ENCODE results near the gene C19orf38. TPM values are rescaled to one million over a fixed set of nuclear protein-coding genes. Genes with fewer than 3 reads are reported as not detected.
"Not testable (repeated sequence)": the region's sequence is repeated elsewhere in the genome, so short reads cannot be mapped to it uniquely, and the experiment has no call there.

C19orf38 gene
- total and polyA plus RNA-seq, 4 experiments from 2014 or later, result 0.21 to 0.49 (median 0.36) TPM; not detected in 1

DNA sequence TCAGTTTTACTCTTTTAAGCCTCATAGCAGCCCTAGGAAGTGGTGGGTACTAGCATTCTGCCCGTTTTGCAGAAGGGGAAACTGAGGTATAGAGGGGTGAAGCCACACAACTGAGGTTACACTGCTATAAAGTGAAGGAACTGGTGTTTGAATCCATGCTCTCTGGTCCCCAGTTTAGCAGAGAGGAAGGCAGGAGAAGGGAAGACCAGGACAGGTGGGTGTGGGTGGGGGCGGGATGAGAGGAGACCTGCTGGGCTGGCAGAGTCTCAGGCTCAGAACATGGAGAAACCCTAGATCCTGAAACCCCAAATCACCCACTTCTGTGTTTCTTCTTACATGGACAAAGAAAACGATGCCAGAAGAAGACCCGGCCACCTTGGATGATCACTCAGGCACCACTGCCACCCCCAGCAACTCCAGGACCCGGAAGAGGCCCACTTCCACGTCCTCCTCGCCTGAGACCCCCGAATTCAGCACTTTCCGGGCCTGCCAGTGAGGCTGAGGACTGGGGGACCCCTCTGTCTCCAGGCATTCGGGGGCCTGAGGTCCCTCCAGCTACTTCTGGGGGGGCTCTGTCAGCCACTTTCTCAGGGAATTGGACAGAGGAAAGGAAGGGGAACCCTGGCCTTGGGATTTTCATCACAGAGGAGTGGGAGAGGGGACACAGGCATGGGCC is 20.8 kb downstream of the C19orf38 start:
- DNase-seq, result no peak
- Histone ChIP-seq H3K27me3 (ENCODE audit: insufficient read depth, low read length) (no peaks in the 10 kb centered on the region), H3K27ac (ENCODE audit: low read depth, low read length) (no peak overlapping the region), H3K9me3 (ENCODE audit: control insufficient read depth in 1 of 2, low read length in 2 of 2) (no peaks in the 10 kb centered on the region), H3K4me1 (ENCODE audit: insufficient read depth, low read length) (peaks cover 27% of the 10 kb centered on the region), H3K36me3 (ENCODE audit: insufficient read depth, low read length) (no peaks in the 10 kb centered on the region), H3K4me3 (ENCODE audit: low read length in 2 of 2) (no peak overlapping the region)
- H3K27me3 Mint-ChIP-seq, result no peaks in the 10 kb centered on the region
- peak overlapping the region in 3 of 8 donors; percentile 11 to 35 (median 25) for H3K4me3 Mint-ChIP-seq
- peaks cover 0 to 4% of the 10 kb centered on the region in 2 donors for H3K36me3 Mint-ChIP-seq
- H3K4me1 Mint-ChIP-seq, result peaks cover 13 to 31% (median 22%) of the 10 kb centered on the region in 4 donors
- peaks cover 0 to 7% (median 0%) of the 10 kb centered on the region in 8 donors for H3K9me3 Mint-ChIP-seq
- CTCF ChIA-PET (ENCODE audit: partially characterized antibody), result no interaction called here
- no peak overlapping the region for H3K27ac Mint-ChIP-seq
- intact Hi-C loops (cut with micrococcal nuclease), result no loop called here
- POLR2A ChIA-PET (ENCODE audit: partially characterized antibody), result interaction anchor here (3.6 kb wide), 1 partner anchor 151 kb away, joined by 15 read pairs; the partner anchor contains the start of gene DNM2

- H3K27me3 Mint-ChIP-seq; H3K9me3 ChIP-seq (ENCODE audit: control insufficient read depth in 1 of 2, low read length in 2 of 2); H3K27me3 ChIP-seq (ENCODE audit: insufficient read depth, low read length); H3K27ac ChIP-seq (ENCODE audit: low read depth, low read length); H3K9me3 Mint-ChIP-seq; CTCF ChIA-PET (ENCODE audit: partially characterized antibody); H3K4me3 ChIP-seq (ENCODE audit: low read length in 2 of 2); H3K36me3 Mint-ChIP-seq; H3K36me3 ChIP-seq (ENCODE audit: insufficient read depth, low read length): not testable (repeated sequence)
- Mint-ChIP-seq H3K4me1 (peaks cover 8 to 24% (median 15%) of the 10 kb centered on the region in 4 donors), H3K4me3 (peak overlapping the region in 4 of 8 donors; percentile 24 to 64 (median 44)), H3K27ac (peak overlapping the region in 3 of 7 donors; percentile 86 to 96 (median 88))
- peaks cover 20% of the 10 kb centered on the region for H3K4me1 ChIP-seq (ENCODE audit: insufficient read depth, low read length)
- POLR2A ChIA-PET (ENCODE audit: partially characterized antibody), result interaction anchor here (0.8 to 3.6 kb wide), 3 partner anchors 33 to 217 kb away, joined by 3 to 15 read pairs (median 11); partner anchors contain the start of genes DNM2 and TMED1
- peak in 1 of 5 donors; percentile 51 for DNase-seq
- intact Hi-C loops (cut with micrococcal nuclease), result loop anchor here (5.0 kb wide), 1 partner anchor 303 kb away; the partner anchor contains the start of genes CDKN2D and KRI1
Observed at GRCh38 chr19:10869872-10870311, 21.7 kb downstream of the C19orf38 start.

DNA sequence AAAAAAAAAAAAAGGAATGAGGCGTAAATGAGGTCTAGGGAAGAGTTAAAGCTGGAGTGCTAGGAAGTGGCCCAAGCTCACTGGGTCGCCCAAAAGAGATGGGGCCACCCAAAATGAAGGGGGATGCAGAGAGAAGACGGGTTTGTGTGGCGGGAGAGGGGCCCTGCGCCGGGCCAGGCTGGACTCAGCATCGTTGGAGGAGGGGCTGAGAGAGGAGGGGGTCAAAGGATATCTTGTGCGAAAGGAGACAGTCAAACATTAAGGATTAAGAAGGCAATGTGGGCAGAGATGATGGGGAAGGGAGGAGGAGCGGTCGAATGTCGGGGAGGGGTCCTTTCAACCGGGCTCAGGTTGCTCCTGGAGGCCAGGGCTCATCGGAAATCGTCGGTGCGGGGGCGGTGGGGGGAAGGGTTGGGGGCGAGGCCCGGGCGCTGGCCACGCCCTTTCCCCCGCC is 22.3 kb downstream of the C19orf38 start:
- H3K4me3 ChIP-seq (ENCODE audit: low read length in 2 of 2), result peak overlapping the region in 1 of 2 donors; percentile 53
- H3K27ac ChIP-seq (ENCODE audit: low read depth, low read length), result peak overlapping the region; percentile 55
- Mint-ChIP-seq H3K9me3 (peaks cover 0 to 7% (median 0%) of the 10 kb centered on the region in 8 donors), H3K4me1 (peaks cover 8 to 24% (median 16%) of the 10 kb centered on the region in 4 donors), H3K4me3 (peak overlapping the region; percentile 70 to 84 (median 81)), H3K36me3 (peaks cover 0 to 4% of the 10 kb centered on the region in 2 donors), H3K27me3 (no peaks in the 10 kb centered on the region), H3K27ac (peak overlapping the region; percentile 60 to 96 (median 88))
- POLR2A ChIA-PET (ENCODE audit: partially characterized antibody), result interaction anchor here (0.8 to 3.6 kb wide), 6 partner anchors 34 to 304 kb away, joined by 3 to 15 read pairs (median 4); partner anchors contain the start of genes DNM2 and TMED1
- H3K27me3 ChIP-seq (ENCODE audit: insufficient read depth, low read length), result no peaks in the 10 kb centered on the region
- CTCF ChIA-PET (ENCODE audit: partially characterized antibody), result interaction anchor here (0.6 to 2.5 kb wide), 2 partner anchors 10 to 35 kb away, joined by 3 to 9 read pairs; partner anchors contain the start of gene TMED1
- no peak for DNase-seq
- no peaks in the 10 kb centered on the region for H3K36me3 ChIP-seq (ENCODE audit: insufficient read depth, low read length)
- peaks cover 20% of the 10 kb centered on the region for H3K4me1 ChIP-seq (ENCODE audit: insufficient read depth, low read length)
- no peaks in the 10 kb centered on the region for H3K9me3 ChIP-seq (ENCODE audit: control insufficient read depth in 1 of 2, low read length in 2 of 2)
- intact Hi-C loops (cut with micrococcal nuclease), result loop anchor here (5.0 kb wide), 1 partner anchor 303 kb away; the partner anchor contains the start of genes CDKN2D and KRI1

GRCh38 chr19:10870955-10871603 is 22.9 kb downstream of the C19orf38 start, which contains the start of gene CARM1:
CARM1 (plus strand) TSS chr19:10871553; CDS start chr19:10871703, 150 bp downstream.
- ChIA-PET POLR2A (ENCODE audit: partially characterized antibody) (interaction anchor here (1.0 to 3.6 kb wide), 5 partner anchors 35 to 305 kb away, joined by 3 to 15 read pairs (median 4); partner anchors contain the start of genes DNM2 and TMED1), CTCF (ENCODE audit: partially characterized antibody) (interaction anchor here (0.6 to 2.5 kb wide), 2 partner anchors 10 to 35 kb away, joined by 3 to 9 read pairs; partner anchors contain the start of gene TMED1)
- Histone ChIP-seq H3K4me1 (ENCODE audit: insufficient read depth, low read length) (peaks cover 20% of the 10 kb centered on the region), H3K9me3 (ENCODE audit: control insufficient read depth in 1 of 2, low read length in 2 of 2) (no peaks in the 10 kb centered on the region), H3K4me3 (ENCODE audit: low read length in 2 of 2) (peak within 1 kb of the TSS; percentile 47 to 55), H3K27me3 (ENCODE audit: insufficient read depth, low read length) (no peaks in the 10 kb centered on the region), H3K36me3 (ENCODE audit: insufficient read depth, low read length) (no peaks in the 10 kb centered on the region), H3K27ac (ENCODE audit: low read depth, low read length) (peak within 1 kb of the TSS; percentile 55)
- Mint-ChIP-seq H3K4me1 (peaks cover 8 to 24% (median 16%) of the 10 kb centered on the region in 4 donors), H3K27me3 (no peaks in the 10 kb centered on the region), H3K4me3 (peak within 1 kb of the TSS; percentile 81 to 94 (median 86)), H3K9me3 (peaks cover 0 to 7% (median 0%) of the 10 kb centered on the region in 8 donors), H3K27ac (peak within 1 kb of the TSS; percentile 76 to 96 (median 92)), H3K36me3 (peaks cover 0 to 4% of the 10 kb centered on the region in 2 donors)
- intact Hi-C loops (cut with micrococcal nuclease), result loop anchor here (1.0 to 5.0 kb wide), 6 partner anchors 35 to 304 kb away; partner anchors contain the start of genes CDKN2D, ILF3, KRI1 and TIMM29
- DNase-seq, result peak; percentile 99 to 100 (median 99)

DNA sequence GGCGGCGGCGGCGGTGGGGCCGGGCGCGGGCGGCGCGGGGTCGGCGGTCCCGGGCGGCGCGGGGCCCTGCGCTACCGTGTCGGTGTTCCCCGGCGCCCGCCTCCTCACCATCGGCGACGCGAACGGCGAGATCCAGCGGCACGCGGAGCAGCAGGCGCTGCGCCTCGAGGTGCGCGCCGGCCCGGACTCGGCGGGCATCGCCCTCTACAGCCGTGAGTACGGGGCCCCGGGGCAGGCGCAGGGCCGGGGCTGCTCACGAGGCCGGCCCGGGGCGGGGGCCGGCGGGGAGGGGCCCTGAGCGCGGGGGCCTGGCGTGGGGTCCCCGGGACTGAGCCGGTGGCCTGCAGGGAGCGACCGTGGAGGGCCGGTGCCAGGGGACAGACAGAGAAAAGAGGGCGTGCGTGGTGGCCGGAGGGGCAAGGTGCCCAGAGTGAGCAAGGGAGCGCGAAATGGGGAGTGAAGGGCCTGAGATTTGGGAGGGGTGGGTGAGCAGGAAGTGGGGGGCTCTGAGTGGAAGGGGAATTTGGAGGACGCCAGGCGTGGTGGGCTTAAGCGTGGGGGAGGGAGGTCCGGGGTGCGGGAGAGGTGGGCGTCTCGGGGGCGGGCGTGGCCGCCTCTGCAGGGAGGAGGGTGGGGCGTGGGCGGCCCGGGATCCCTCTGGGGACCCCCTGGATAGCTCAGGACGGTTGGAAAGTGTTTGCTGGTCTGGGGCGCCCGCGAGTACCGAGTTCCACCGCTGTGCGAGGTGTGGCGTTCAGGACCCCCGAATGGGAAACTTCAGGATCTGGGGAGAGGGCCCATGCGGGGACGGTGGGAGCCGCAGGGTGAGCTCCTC is 23.7 kb downstream of the C19orf38 start:
- peak overlapping the region; percentile 81 to 94 (median 86) for H3K4me3 Mint-ChIP-seq
- peak overlapping the region; percentile 47 to 55 for H3K4me3 ChIP-seq (ENCODE audit: low read length in 2 of 2)
- peaks cover 8 to 28% (median 17%) of the 10 kb centered on the region in 4 donors for H3K4me1 Mint-ChIP-seq
- no peaks in the 10 kb centered on the region for H3K27me3 Mint-ChIP-seq
- no peaks in the 10 kb centered on the region for H3K9me3 ChIP-seq (ENCODE audit: control insufficient read depth in 1 of 2, low read length in 2 of 2)
- peaks cover 0 to 7% (median 0%) of the 10 kb centered on the region in 8 donors for H3K9me3 Mint-ChIP-seq
- POLR2A ChIA-PET (ENCODE audit: partially characterized antibody), result interaction anchor here (0.5 to 3.6 kb wide), 9 partner anchors 9 to 305 kb away, joined by 3 to 15 read pairs (median 3); partner anchors contain the start of genes DNM2 and TMED1
- peaks cover 0 to 4% of the 10 kb centered on the region in 2 donors for H3K36me3 Mint-ChIP-seq
- CTCF ChIA-PET (ENCODE audit: partially characterized antibody), result interaction anchor here (0.6 to 6.5 kb wide), 9 partner anchors 7 to 113 kb away, joined by 3 to 30 read pairs (median 4); partner anchors contain the start of gene TMED1
- no peaks in the 10 kb centered on the region for H3K27me3 ChIP-seq (ENCODE audit: insufficient read depth, low read length)
- peak overlapping the region; percentile 47 for H3K27ac ChIP-seq (ENCODE audit: low read depth, low read length)
- peaks cover 23% of the 10 kb centered on the region for H3K4me1 ChIP-seq (ENCODE audit: insufficient read depth, low read length)
- DNase-seq, result peak in 3 of 5 donors; percentile 36 to 54 (median 43)
- intact Hi-C loops (cut with micrococcal nuclease), result loop anchor here (1.0 to 5.0 kb wide), 6 partner anchors 36 to 305 kb away; partner anchors contain the start of genes CDKN2D, ILF3, KRI1 and TIMM29
- H3K27ac Mint-ChIP-seq, result peak overlapping the region in 6 of 7 donors; percentile 69 to 94 (median 85)
- H3K36me3 ChIP-seq (ENCODE audit: insufficient read depth, low read length), result no peaks in the 10 kb centered on the region

Measured in CD4-positive, alpha-beta memory T cell (primary cell).